ENCODE measurements around the gene KCNH2. TPM values are rescaled to one million over a fixed set of nuclear protein-coding genes. Genes with fewer than 3 reads are reported as not detected.
A peak's percentile ranks its signal among the peaks of the same experiment; 100 is the strongest.

The KCNH2 gene
- total and polyA plus RNA-seq, 12 donors = 1.1 to 18.7 (median 5.0) TPM

- peak overlapping the region in 1 of 4 donors; percentile 37 for H3K4me3 ChIP-seq
- DNase-seq = no peak
- WGBS, 4 donors = 67 to 80% (median 69%) methylated on average over 11 to 21 of the region's 21 CpGs
Observed at GRCh38 chr7:150954986-150955518, 23.1 kb downstream of the KCNH2 start.

GRCh38 chr7:150954201-150954985 lies 23.7 kb downstream of the KCNH2 start:
- intact Hi-C loops (cut with DNase I) = no loop called here

More at GRCh38 chr7:150954986-150955518, 23.1 kb downstream of the KCNH2 start:
- TF ChIP-seq CTCF (IDR thresholded peaks at IDR 0.05) (no peak), POLR2A (IDR thresholded peaks at IDR 0.05) (no peak)
- Histone ChIP-seq H3K36me3 (replicated peaks in 1 of 2) (no peaks in the 10 kb centered on the region), H3K27me3 (no peaks in the 10 kb centered on the region), H3K9me3 (replicated peaks in 1 of 3) (no peaks in the 10 kb centered on the region), H3K27ac (peak overlapping the region in 1 of 5 donors; percentile 65), H3K4me1 (replicated peaks in 1 of 2) (peaks cover 6% of the 10 kb centered on the region in 2 donors)
- intact Hi-C loops (cut with DNase I) = no loop called here

GRCh38 chr7:150953061-150953997 lies 24.8 kb downstream of the KCNH2 start:
- peak in 1 of 7 donors; percentile 13 for DNase-seq
- intact Hi-C loops (cut with DNase I) = no loop called here
- Histone ChIP-seq H3K4me1 (replicated peaks in 1 of 2) (peaks cover 6% of the 10 kb centered on the region in 2 donors), H3K4me3 (no peak overlapping the region), H3K36me3 (replicated peaks in 1 of 2) (no peaks in the 10 kb centered on the region), H3K27ac (peak overlapping the region in 1 of 5 donors; percentile 65), H3K27me3 (no peaks in the 10 kb centered on the region), H3K9me3 (replicated peaks in 1 of 3) (no peaks in the 10 kb centered on the region)
- 87 to 98% (median 92%) methylated on average over 9 to 17 of the region's 17 CpGs for WGBS, 4 donors
- TF ChIP-seq CTCF (IDR thresholded peaks at IDR 0.05) (no peak), POLR2A (IDR thresholded peaks at IDR 0.05) (no peak)

More at GRCh38 chr7:150954201-150954985, 23.7 kb downstream of the KCNH2 start:
- Histone ChIP-seq H3K27me3 (no peaks in the 10 kb centered on the region), H3K27ac (peak overlapping the region in 1 of 5 donors; percentile 65), H3K9me3 (replicated peaks in 1 of 3) (no peaks in the 10 kb centered on the region), H3K4me3 (no peak overlapping the region), H3K4me1 (replicated peaks in 1 of 2) (peaks cover 6% of the 10 kb centered on the region in 2 donors), H3K36me3 (replicated peaks in 1 of 2) (no peaks in the 10 kb centered on the region)
- no peak for TF ChIP-seq CTCF (IDR thresholded peaks at IDR 0.05)
- TF ChIP-seq POLR2A (IDR thresholded peaks at IDR 0.05) = no peak
- DNase-seq = no peak
- WGBS, 4 donors = 77 to 89% (median 84%) methylated on average over 9 of the region's 9 CpGs

All from adrenal gland (tissue), 12 donors.